GM19035 (cell line): ENCODE data around the gene AUNIP.

Source experiments
- ATAC-seq: cut with Tn5 transposase; IDR thresholded peaks from one replicate; pipeline ENCODE4 v1.9.1; 2021; ENCODE audit not compliant: unreplicated experiment

The AUNIP gene

GRCh38 chr1:25811384-25812082, 47.7 kb downstream of the AUNIP start:
- ATAC-seq = no peak

GRCh38 chr1:25810341-25811299, 48.6 kb downstream of the AUNIP start:
- no peak for ATAC-seq

DNA sequence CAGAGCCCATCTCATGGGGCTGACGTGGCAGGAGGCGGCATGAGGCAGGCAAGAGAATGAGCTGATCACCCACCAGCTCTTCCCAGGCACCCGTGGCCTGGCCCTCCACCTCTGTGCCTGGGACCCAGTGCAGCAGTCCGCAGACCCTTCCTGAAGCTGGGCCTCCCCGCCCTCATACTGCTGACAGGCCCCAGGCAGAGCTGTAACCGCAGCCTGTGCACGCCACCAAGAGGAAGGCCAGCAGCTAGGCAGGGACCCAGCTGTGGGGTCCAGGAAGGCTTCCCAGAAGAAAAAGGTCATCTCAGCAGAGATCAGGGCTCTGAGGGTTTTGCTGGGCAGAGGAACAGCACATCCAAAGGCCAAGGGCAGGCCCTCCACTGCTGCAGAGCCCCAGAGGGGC, 49.3 kb downstream of the AUNIP start:
- no peak for ATAC-seq

DNA sequence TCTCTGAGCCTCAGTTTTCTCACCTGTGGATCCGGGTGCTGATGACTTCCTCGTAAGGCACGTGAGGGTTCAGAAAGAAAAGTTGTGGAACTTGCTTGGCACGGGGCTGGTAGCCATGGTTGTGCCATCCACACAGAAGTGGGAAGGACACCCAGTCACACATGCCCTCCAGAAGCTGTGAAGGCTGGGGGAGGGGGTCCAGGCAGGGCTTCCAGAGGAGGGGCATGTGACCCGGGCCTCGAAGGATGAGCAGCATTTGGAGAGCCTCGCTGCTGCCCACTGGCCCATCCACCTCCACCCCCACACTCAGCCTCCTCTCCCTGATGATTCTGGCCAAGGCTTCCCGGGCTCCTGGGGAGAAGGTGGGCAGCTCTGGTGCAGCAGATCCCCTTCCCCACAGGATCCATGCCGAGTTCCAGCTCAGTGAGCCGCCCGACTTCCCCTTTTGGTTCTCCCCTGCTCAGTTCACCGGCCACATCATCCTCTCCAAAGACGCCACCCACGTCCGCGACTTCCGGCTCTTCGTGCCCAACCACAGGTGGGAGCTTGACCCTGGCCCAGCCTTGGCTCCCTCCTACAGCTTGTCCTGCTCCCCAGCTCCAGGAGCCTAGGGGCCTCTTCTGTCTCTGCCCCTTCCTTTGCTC, 49.9 kb downstream of the AUNIP start:
- no peak for ATAC-seq

- ATAC-seq = no peak
These were observed 50.6 kb downstream of the AUNIP start for GRCh38 chr1:25808481-25809244.

- no peak for ATAC-seq
These were observed 51.5 kb downstream of the AUNIP start for GRCh38 chr1:25807480-25808390.

GRCh38 chr1:25806418-25806817, 52.8 kb downstream of the AUNIP start:
- ATAC-seq = no peak

DNA sequence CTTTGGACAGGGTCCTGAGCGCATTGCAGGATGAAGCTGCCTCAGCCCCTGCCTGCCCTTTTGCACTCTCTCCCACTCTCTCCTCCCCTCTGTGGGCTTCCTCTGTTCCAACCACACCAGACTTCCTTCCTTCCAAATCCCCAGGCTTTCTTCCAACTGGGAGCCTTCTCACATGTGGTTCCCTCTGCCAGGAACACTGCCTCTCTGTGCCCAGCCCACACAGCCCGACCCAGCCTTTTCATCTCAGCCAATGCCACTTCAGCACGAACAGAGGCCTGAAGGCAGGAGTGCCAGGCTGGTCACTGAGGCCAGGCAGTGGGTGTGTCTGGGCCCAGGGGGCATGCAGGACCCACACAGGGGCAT, 53.4 kb downstream of the AUNIP start:
- no peak for ATAC-seq

DNA sequence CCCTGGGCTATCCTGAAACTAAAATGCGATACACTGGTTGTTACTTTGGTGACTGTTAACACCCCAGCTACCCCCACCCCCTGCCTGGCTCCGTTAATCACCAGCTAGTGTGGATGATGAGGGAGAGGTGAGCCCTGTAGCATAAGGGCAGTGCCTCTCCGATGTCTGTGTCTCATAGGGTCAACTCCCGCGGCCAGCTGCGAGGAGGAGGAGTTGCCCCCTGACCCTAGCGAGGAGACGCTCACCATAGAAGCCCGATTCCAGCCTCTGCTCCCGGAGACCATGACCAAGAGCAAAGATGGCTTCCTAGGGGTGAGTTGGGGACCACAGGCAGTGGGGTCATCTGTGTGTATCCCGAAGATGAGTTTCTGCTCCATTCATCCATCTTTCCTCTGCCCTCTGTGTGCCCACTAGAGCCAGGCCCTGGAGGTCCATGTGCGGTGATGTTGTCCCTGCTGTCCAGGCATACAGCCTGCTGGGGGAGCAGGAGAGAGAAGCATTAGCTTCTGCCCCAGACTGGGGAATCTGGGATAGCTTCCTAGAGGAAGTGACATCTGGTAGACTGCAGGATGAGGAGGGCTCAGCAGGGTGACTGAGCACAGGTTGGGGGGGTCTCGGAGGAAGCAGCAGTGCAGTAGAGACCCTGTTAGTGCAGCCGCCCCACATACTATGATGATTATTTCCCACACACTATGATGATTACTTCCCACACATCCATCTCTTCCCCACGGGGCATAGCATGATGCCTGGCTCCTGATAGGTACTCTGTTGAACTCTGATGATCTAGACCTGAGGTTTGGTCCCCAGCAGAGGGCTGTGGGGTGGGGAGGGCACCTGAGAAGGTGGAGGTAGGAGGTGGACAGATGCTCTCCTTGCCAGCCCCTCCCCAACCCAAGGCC, 54.0 kb downstream of the AUNIP start:
- no peak for ATAC-seq

DNA sequence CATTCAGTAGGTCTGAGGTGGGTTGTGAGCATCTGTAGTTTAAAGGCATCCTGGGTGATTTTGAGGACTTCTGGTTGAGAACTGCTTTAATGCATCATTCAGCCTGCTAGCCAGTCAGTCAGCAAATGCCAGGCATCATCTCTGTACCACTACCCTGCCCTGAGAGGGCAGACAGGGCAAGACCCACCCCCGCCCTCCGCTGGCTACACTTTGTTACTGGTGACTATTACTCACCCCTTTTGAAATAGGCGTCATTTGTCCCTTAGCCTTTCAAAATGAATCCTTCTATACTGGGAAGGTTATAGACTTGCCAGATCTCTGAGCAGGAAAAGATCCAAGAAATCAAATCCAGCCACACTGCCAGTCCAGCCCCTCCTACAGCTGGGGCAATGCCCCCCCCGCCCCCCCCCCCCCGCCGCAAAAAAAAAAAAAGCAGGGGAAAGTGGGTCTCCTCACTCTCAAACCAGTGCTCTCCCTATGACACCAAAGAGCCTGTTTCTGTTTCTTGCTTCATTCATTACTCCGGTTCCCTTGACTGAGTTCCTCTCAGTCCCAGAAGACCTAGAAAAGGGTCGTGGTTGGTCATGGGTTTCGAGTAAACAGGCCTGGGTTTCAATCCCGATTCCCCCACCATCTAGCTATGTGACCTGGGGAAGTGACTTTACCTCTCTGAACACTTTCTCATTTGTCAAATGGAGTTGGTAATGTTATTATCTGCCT, 54.9 kb downstream of the AUNIP start:
- ATAC-seq = no peak

DNA sequence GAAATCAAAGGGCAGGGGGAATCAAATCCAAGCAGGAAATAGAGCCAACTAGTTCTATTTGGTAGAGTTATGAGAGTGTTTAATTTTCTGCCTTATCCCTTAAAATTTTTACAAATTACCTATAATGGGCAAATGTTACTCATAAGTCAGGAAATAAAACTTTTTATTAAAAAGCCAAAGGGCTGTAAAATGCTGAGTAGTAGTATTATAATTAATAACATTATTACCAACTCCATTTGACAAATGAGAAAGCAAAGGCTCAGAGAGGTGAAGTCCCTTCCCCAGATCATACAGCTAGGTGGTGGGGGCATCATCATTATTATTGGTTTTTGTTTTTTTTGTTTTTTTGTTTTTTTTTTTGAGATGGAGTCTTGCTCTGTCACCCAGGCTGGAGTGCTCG, 55.9 kb downstream of the AUNIP start:
- no peak for ATAC-seq

DNA sequence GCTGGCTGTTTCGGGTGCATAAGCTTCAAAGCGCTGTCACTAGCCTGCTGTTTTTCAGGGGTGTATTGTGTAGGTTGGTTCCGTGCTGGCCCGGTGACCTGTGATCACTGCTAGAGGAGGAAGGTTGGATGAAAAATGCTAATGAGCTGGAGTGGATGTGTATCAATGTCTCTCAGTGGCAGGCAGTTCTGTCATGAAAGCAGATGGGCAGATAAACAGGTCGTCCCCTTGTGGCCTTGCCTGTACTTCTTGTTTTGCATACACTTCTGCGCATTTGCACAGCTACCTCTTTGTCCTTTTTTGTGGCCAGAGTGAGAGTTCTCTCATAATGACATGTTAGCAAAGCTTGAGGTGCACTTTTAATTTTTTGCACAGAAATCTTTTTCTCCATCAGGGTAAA, 56.3 kb downstream of the AUNIP start:
- ATAC-seq = peak; percentile 57

GRCh38 chr1:25800703-25801377, 58.4 kb downstream of the AUNIP start:
- no peak for ATAC-seq

DNA sequence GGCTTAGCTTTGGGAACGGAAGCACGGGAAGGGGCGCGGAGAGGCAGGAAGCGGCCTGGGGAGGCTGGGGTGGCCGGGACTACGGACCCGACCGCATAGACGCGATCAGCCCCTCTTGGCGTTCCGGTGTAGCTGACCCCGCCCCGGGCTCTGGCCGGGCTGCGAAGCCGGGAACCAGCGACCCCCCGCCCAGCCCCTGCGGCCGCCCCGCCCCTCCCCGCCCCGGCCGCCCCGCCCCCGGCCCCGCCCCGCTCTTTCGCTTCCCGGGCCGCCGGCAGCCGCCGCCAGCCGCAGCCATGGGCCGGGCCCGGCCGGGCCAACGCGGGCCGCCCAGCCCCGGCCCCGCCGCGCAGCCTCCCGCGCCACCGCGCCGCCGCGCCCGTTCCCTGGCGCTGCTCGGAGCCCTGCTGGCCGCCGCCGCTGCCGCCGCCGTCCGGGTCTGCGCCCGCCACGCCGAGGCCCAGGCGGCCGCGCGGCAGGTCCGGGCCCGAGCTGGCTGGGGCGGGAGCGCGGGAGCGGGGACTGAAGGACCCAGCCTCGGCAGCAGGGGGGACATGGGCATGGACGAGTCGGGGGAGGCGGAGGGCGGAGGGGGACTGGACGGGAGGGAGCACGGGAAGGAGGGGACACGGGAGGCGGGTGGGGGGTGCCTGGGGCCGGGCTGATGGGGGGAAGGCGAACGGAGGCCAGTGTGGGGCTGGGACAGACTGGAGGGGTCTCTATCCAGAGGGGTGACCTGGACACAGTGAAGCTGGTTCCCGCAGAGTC, 59.1 kb downstream of the AUNIP start, which contains the start of gene SELENON:
Gene SELENON, plus strand, starts transcription at position 259 of the 768 bp plus-strand sequence. Its CDS starts 38 bp downstream, at position 297.
- ATAC-seq = no peak

- no peak for ATAC-seq
These were observed 59.8 kb downstream of the AUNIP start for GRCh38 chr1:25799352-25799934.

GRCh38 chr1:25798666-25799351, 60.4 kb downstream of the AUNIP start:
- ATAC-seq = no peak
